Inferior parietal cortex (tissue), 1 donor: ENCODE results near the gene MYH15.

Experiments
- DNase-seq: peaks from one replicate; pipeline ENCODE4 v3.0.0-alpha.2; 2016; ENCODE audit errors: extremely low spot score

MYH15 gene

DNA sequence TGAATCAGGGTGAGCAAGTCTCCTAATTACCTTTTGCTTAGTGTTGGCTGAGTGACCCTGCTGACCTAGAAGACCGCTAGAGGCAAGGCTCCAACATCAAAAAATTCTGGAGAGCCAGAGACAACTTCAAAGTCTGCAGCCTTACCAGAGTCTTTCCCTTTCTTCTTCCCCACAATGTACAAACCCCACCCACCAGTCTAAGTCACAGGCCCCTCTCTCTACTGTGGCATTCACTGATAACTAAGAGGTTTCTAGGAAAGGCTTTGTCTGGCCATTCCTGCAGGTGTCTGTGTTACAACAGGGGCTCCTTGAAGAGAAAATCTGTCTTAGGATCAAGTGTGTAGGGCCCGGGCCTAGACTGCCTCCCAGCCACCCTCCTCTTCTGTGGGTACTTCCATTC, 525 bp downstream of the MYH15 start:
- no peak for DNase-seq

DNA sequence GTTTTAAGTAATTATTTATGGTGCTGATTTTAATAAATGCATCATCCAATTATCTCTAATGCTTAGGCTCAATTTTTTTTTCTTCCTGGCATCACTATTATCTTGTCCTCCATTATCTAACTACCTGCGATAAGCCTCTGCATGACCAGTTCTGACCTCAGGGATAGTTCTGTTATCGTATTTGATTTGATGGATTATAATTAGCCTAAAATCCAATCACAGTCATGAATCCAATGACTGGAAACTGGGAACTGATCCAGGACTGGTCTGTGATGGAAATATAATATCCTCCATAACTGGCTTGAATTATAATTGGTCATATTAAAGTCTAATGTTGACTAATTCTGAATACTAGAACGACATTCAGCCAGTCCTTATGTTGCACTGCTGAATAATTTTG, 1.1 kb downstream of the MYH15 start:
- DNase-seq = no peak

DNA sequence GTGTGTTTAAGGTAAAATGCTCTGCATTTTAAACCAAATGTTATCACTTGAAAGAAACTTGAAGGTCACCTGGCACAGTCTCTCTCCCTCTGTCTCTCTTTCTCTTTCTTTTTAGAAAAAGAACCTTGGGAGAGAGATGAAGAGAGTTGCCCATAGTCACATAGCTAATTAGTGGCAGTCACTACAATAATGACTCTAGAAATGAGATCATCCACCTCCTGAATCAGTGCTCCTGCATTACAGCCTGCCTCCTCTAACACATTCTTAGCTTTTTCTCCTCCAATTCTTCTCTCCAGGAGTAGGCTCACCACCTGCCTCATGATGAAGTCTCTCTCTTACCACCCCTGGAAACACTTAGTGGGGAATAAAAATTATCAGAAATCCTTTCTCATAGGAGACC, 2.5 kb downstream of the MYH15 start:
- no peak for DNase-seq

DNA sequence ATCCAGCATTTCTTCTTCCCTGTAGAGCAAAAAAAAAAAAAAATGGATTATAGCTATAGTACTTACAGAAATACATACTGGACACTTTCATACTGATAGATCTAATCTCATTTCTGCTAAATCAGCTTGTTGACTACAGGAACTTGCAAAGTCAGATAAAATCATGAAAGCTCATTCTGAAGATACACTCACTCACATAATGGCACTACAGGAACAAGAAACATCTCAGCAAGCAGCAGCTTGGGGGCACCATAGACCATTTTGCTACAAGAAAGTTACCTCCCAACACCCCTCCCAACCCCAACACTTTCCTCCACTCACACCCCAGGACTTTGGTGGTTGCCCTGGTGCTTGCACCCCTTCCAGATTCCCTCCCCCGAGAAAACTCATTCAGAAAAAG, 4.6 kb downstream of the MYH15 start:
- no peak for DNase-seq

DNA sequence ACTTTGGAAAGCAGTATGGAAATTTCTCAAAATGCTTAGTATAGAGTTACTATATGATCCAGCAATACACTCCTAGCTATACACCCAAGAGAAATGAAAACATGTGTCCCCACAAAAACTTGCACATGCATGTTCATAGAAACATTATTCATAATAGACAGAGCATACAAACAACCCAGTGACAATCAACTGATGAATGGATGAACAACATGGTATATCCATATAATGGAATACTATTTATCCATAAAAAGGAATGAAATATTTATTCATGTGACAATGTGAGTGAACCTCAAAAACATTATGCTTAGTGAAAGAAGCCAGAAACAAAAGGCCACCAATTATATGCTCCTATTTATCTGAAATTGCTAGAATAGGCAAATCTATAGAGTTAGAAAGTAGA, 6.7 kb downstream of the MYH15 start:
- DNase-seq = no peak

DNA sequence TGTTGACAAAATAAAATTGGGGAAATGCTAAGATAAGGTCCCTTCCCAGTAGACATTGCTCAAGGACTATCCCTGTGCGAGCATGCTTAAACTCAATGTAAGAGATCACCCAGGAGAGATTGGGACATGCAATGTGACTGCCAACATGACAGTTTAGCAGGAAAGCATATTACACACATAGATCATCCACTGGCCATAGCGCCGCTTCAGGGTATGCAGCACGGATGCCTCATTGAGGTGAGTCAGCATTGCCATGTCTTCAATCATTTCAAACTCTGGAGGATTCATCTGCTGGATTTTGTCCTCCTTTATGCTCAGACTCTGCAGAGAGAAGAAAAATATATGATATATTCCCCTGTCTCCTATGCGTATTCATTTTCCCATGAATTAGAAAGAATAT, 8.9 kb downstream of the MYH15 start:
- no peak for DNase-seq

DNA sequence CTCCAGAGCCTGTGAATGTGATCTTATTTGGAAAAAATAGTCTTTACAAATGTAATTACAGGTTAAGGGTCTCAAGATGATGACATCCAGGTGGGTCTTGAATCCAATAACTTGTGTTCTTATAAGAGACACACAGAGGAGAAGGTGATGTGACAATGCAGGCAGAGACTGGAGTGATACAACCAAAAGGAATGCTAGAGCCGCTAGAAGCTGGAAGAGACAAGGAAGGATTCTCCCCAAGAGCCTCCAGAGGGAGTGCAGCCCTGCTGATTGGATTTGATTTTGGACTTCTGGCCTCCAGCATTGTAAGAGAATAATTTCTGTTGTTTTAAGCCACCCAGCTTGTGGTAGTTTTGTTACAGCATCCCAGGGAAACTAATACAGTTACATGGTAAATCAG, 9.7 kb downstream of the MYH15 start:
- DNase-seq = no peak

DNA sequence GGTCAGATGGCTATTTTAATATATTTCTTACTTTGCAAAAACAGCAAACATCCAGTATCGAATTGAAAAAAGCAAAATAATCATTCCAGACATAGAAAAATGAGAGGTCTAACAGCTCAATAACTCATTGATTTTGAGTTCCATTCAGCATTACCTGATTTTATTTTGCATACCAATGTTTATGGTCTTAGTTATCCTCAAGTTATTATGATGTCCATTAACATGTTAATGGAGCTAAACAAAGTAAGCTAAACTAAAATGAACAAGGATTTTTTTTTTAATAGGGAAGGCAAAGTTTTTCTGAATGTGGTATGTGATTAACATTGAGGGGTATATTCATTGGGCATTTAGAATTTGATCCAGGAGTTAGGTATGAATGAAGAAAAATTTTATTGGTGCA, 13.1 kb downstream of the MYH15 start:
- DNase-seq = no peak

DNA sequence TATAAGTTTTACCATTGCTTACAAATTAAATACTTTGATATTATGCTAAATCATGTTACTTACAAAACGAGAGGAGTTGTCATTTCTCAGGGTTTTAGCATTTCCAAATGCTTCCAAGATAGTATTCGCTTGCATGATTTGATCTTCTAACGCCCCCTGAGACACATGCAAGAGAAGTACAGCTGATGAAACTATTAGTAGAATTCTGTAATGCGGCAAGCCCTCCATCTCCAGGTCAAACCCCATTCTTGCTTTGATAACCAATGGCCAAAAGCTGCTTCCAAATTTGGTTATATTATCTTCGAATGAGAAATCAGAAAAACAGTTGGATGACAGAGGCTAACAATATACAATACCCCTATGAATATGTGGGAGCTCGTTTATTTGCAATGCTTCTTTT, 14.7 kb downstream of the MYH15 start:
- no peak for DNase-seq

DNA sequence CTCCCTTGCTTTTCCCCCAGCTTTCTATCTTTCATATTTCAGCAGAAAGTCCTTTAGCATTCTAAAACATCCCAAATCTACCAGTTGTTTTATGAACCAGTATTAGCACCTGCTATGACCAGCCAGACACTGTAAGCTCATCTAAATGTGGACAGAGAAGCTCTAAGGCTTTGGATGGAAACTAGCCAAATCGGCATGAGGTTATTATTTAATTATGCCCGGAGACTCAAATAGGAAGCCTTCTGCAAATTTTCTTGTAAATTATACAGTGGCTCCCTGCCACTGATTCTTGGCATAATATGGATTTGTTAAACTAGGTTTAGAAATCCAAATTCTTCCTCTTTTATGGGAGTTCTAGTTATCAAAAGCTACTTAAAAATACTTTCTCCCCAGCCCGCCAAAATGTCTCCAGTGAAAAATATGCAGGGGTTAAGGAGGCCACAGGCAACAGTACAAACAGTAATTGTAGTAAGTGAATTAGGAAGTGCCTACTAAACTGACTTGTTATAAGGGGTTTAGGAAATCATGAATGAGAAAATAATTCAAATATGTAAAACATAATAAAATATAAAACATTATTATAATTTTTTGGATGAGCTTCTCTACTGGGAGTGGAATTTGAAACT, 15.4 kb downstream of the MYH15 start:
- DNase-seq = no peak

DNA sequence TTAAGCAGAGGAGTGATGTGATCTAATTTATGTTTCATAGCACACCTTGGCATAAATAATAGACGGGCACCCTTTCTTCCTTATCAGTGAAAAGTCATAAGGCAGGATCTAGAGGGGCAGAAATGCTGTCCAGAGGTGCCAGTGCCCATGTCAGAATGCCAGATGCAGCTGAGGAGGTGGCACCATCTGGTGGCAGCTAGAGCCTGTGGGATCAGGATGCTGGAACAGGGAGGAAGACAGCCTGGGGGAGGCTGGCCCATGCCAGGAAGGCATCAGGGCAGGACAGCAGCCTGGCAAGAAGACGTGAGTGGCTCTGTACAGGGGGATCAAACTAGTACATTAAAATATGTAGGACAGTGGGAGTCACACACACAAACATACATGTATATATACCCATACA, 16.5 kb downstream of the MYH15 start:
- no peak for DNase-seq

DNA sequence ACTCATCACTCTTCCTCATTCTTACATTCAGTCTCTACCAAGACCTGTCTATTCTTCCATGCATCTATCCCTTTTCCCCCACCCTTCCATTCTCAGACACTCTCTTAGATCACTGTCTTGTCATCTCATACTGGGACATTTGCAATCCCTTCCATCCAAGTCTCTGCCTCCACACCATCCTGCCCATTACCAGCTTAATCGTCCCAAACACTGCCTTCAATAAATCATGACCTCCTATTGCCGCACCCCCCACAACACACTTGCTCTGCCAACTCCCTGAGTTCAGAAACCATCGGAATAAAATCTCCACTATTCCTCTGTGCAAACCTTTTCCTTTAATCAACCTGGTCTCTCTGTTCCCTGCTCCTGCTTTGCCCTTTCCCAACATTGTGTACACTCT, 18.9 kb downstream of the MYH15 start:
- no peak for DNase-seq

DNA sequence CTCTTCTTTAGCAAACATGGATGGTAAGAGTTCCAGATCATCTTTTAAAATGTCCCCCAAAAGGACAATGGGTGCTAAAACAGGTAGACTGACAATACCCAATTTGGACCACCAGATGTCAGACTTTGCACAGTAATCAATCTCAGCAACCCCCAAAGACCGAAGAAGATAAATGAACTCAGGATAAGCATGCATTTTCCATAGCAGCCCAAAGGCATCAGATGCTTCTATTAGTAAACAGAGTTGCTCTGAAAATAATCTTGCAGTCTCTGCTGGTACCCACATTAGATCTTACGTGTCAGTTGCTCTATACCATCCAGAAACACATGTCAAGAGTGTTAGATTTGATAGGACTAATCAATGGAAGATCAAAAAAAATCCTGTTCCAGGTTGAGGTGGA, 20.6 kb downstream of the MYH15 start:
- peak; percentile 81 for DNase-seq

DNA sequence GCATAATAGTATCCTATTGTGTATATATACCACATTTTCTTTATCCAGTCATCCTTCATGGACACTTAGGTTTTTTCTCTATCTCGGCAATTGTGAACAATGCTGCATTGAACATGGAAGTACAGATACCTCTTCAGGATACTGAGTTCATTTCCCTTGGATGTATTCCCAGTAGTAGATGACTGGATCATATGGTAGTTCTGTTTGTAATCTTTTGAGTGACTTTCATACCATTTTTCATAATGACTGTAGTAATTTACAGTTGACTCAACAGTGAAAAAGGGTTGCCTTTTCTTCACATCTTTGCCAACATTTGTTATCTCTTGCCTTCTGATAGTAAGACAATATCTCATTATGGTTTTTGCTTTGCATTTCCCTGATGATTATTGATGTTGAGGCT, 21.8 kb downstream of the MYH15 start:
- no peak for DNase-seq

DNA sequence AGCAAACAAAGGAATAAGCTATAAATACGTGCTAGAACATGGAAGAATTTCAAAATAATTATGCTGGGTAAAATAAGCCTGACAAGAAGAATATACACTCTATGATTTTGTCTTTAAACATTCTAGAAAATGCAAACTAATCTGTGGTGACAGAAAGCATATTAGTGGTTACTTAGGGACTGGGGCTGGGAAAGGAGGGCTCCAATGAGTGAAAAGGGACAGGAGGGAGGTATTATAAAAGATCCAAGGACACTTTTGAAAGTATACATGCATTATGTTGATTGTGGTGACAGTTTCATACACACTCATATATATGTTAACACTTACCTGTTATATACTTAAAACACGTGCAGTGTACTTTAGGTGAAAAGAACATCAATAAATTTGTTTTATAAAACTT, 23.0 kb downstream of the MYH15 start:
- no peak for DNase-seq

DNA sequence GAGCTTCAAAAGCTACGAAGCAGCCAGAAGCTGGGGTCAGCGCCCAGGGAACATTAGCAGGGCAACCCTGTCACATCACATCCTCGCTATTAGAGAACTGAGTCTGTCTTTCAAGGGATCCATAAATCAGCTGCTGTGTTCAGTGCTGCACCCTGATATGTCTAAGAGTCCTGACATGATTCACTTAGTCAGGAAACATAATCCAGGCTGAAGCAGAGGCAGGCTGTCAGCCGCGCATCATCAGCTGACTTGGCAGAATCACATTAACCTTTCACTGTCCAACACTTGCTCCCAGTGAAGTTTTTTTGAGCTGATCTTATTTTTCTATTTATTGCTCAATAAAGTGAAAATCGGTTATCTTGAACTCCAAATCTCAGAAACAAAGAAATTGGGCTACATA, 23.5 kb downstream of the MYH15 start:
- DNase-seq = no peak

DNA sequence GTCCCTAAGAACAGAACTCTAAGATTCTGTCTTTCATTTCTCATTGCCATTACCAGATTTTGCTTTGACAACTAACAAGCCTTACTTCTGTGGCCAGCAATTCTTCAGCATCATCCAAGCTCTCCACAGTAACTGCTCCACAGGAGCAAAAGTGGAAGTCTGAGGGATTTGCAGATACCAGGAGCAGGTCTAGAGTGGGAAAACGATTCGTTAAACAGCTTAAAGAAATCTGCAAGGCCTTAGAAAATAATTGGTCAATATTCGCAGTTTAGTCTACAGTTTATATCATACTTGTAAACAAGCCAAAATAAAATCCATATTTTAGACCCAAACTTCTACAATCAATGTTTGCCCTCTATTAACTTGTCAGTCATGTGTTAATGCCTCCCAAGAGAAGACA, 24.1 kb downstream of the MYH15 start:
- DNase-seq = peak; percentile 58

DNA sequence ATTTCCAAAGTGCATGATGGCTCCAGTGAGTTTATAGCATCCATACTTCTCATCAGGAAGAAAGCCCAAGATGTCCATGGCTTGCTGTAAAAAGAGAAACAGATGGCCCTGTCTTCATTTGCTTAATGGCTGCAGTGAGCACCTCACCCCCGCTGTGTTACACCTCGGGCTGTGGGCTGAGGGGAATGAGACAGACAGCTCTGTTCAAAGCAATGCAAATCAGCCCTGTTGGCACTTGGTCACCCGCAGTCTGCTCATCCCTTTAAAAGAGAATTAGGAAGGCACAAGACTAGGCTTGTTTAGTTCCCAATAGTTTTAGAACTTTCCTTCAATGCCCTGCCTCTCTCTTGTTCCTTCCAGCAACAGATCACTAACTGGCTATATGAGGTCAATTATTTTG, 25.2 kb downstream of the MYH15 start:
- DNase-seq = peak; percentile 48

DNA sequence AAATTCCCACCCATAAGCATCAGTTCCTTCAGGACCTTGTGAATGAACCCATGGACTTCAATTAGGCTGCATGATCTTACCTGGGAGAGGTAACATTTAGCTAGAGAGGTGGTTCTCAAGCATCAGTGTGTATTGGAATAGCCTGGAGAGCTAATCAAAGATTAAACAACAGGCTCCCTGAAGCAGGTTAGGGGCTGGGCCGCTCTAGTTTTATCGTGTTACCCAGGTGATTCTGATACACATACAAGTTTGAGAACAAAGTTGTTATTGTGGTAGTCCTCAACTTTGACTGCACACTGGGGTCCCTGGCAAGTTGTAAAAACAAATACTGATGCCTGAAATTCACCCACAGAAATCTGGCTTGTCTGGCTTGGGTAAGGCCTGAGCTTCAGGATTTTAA, 31.2 kb downstream of the MYH15 start:
- no peak for DNase-seq

DNA sequence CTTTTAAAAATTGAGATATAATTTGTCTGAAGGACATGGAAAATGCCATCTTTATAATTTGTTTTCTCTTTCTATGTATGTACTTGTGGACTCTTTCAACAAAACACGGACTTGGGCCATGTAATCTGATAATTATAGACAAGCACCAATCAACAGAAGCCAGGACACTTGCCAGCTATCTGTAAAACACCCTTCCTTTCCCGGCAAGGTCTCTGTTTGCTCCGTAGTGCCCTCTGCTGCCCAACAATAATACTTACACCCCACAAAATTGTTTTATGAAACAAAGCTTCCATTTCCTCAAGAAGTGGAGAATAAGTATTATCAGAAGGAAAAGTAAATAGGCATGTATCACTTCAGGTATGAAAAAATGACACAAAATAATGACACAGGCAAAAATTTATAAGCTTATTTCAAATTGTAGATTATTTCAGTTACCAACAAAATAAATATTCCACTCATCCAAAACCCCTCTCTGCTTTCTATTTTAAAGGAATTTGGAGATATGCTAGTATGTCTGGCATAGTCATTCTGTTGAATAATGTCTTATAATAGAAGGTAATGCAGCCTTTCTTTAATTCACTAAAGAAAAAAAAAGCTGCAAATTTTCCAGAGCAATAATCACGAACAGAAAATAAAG, 32.8 kb downstream of the MYH15 start:
- DNase-seq = peak; percentile 78

DNA sequence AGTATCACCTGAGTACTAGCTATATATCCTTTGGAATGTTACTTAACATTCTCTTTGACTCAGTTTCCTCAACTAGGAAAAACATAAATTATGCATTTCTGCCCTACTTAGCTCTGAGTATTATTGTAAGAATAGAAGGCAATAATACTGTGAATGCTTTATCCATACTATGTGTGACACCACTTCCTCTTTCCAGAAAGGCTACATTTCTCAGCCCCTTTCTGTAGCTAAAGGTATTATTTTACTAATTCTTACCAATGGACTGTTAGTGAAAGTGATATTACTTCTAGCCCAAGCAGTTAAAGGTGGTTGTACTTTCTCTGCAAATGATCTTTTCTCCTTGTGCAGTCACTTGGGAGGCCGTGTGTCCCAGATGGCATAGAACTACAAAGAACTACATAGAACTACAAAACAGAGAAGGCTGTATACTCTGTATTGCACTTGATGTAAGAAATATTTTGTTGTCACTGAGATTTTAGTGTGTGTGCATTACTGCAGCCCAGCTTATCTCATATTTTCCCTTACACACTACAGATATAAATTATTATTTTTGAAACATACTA, 35.1 kb downstream of the MYH15 start:
- no peak for DNase-seq

DNA sequence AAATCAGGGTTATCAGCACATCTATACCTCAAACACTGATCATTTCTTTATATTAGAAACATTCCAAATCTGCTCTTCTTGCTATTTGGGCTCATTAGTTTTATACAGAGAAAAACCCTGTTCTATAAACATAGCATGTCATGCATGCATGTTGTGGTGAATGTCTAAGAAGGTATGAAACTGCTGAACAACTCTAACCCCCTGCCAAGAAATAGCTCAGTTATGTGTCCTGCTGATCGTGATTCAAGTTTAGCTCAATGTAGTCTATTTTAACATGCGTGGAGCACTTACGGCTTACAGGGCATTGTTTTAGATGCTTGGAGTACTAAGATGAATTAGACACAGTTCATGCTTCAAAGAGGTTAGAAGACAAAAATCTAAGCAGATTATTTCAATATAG, 35.8 kb downstream of the MYH15 start:
- DNase-seq = no peak

DNA sequence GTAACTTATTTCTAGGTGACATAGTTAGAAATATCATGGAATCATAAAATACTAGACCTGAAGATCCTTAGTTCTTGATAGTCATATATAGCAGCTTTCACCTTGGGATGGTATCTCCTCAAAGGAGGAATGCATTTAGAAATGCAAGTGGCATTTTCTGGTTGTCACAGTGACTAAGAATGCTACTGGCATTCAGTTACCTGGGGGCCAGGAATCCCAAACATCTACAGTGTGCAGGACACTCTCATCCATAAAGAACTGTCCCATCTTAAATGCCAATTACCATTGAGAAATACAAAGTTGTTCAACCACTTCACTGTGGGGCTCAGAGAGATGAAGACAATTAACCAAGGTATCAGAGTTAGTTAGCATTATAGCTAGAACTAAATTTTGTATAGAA, 36.7 kb downstream of the MYH15 start:
- no peak for DNase-seq
